Duodenal mucosa (tissue), 2 donors: ENCODE measurements around the gene RMND1.

Experiments
- H3K27ac ChIP-seq: one replicate; pipeline ENCODE4 v1.7.0; 2013; ENCODE audit warnings: low read depth, low read length
- H3K27me3 ChIP-seq, 2 donors: one replicate each; pipeline ENCODE4 v1.7.0; 2013; ENCODE audit warnings: low read length in 2 of 2, control low read depth in 1 of 2; ENCODE audit not compliant: insufficient read depth in 2 of 2, control insufficient read depth in 1 of 2
- H3K36me3 ChIP-seq, 2 donors: one replicate each; pipeline ENCODE4 v1.7.0; 2013; ENCODE audit warnings: low read length in 2 of 2, control low read depth in 1 of 2; ENCODE audit not compliant: insufficient read depth in 2 of 2, control insufficient read depth in 1 of 2
- H3K4me1 ChIP-seq, 2 donors: one replicate each; pipeline ENCODE4 v1.7.0; 2013; ENCODE audit warnings: low read length in 2 of 2, control low read depth in 1 of 2; ENCODE audit not compliant: insufficient read depth in 2 of 2, control insufficient read depth in 1 of 2
- H3K4me3 ChIP-seq, 2 donors: one replicate each; pipeline ENCODE4 v1.7.0; 2013; ENCODE audit warnings: low read length in 2 of 2, low read depth in 1 of 2
- H3K9ac ChIP-seq, 2 donors: one replicate each; pipeline ENCODE4 v1.7.0; 2013; ENCODE audit warnings: low read length in 2 of 2, low read depth in 1 of 2
- H3K9me3 ChIP-seq, 2 donors: one replicate each; pipeline ENCODE4 v1.7.0; 2013; ENCODE audit warnings: low read length in 2 of 2, control low read depth in 1 of 2; ENCODE audit not compliant: control insufficient read depth in 1 of 2

Gene RMND1

GRCh38 chr6:151490996-151491395 lies 39.1 kb upstream of the RMND1 start:
- Histone ChIP-seq H3K36me3 (no peaks in the 10 kb centered on the region), H3K4me1 (peaks cover 8 to 10% of the 10 kb centered on the region in 2 donors), H3K9me3 (no peaks in the 10 kb centered on the region), H3K4me3 (no peak overlapping the region), H3K9ac (no peak overlapping the region), H3K27ac (no peak overlapping the region), H3K27me3 (peaks cover 2 to 5% of the 10 kb centered on the region in 2 donors)

GRCh38 chr6:151488226-151488625 lies 36.3 kb upstream of the RMND1 start:
- no peaks in the 10 kb centered on the region for H3K4me1 ChIP-seq
- no peaks in the 10 kb centered on the region for H3K27me3 ChIP-seq
- H3K9ac ChIP-seq, result no peak overlapping the region
- no peak overlapping the region for H3K27ac ChIP-seq
- H3K36me3 ChIP-seq, result no peaks in the 10 kb centered on the region
- H3K4me3 ChIP-seq, result no peak overlapping the region
- no peaks in the 10 kb centered on the region for H3K9me3 ChIP-seq

GRCh38 chr6:151483994-151484393 lies 32.1 kb upstream of the RMND1 start:
- Histone ChIP-seq H3K4me1 (no peaks in the 10 kb centered on the region), H3K27me3 (no peaks in the 10 kb centered on the region), H3K9me3 (no peaks in the 10 kb centered on the region), H3K4me3 (no peak overlapping the region), H3K9ac (no peak overlapping the region), H3K36me3 (no peaks in the 10 kb centered on the region), H3K27ac (no peak overlapping the region)

GRCh38 chr6:151482290-151482689 lies 30.4 kb upstream of the RMND1 start:
- Histone ChIP-seq H3K4me3 (peak overlapping the region in 1 of 2 donors; percentile 50), H3K4me1 (no peaks in the 10 kb centered on the region), H3K36me3 (no peaks in the 10 kb centered on the region), H3K27me3 (no peaks in the 10 kb centered on the region), H3K9me3 (no peaks in the 10 kb centered on the region), H3K9ac (no peak overlapping the region), H3K27ac (no peak overlapping the region)

- Histone ChIP-seq H3K27me3 (no peaks in the 10 kb centered on the region), H3K4me3 (no peak overlapping the region), H3K4me1 (no peaks in the 10 kb centered on the region), H3K9ac (no peak overlapping the region), H3K27ac (no peak overlapping the region), H3K9me3 (no peaks in the 10 kb centered on the region), H3K36me3 (no peaks in the 10 kb centered on the region)
Observed at GRCh38 chr6:151481786-151482185, 29.9 kb upstream of the RMND1 start.

GRCh38 chr6:151478670-151479069 lies 26.7 kb upstream of the RMND1 start:
- Histone ChIP-seq H3K9me3 (no peaks in the 10 kb centered on the region), H3K4me3 (no peak overlapping the region), H3K36me3 (no peaks in the 10 kb centered on the region), H3K27me3 (no peaks in the 10 kb centered on the region), H3K4me1 (peaks cover 0 to 4% of the 10 kb centered on the region in 2 donors), H3K27ac (no peak overlapping the region), H3K9ac (no peak overlapping the region)

- H3K36me3 ChIP-seq, result no peaks in the 10 kb centered on the region
- peaks cover 0 to 4% of the 10 kb centered on the region in 2 donors for H3K4me1 ChIP-seq
- H3K4me3 ChIP-seq, result no peak overlapping the region
- H3K9ac ChIP-seq, result no peak overlapping the region
- no peaks in the 10 kb centered on the region for H3K9me3 ChIP-seq
- H3K27ac ChIP-seq, result no peak overlapping the region
- no peaks in the 10 kb centered on the region for H3K27me3 ChIP-seq
Observed at GRCh38 chr6:151477726-151478125, 25.8 kb upstream of the RMND1 start.

- Histone ChIP-seq H3K27ac (no peak overlapping the region), H3K36me3 (no peaks in the 10 kb centered on the region), H3K27me3 (no peaks in the 10 kb centered on the region), H3K4me1 (peaks cover 0 to 4% of the 10 kb centered on the region in 2 donors), H3K4me3 (peak overlapping the region; percentile 52 to 61), H3K9ac (no peak overlapping the region), H3K9me3 (no peaks in the 10 kb centered on the region)
Observed at GRCh38 chr6:151475653-151476523, 24.0 kb upstream of the RMND1 start.

GRCh38 chr6:151464702-151465101 lies 12.8 kb upstream of the RMND1 start:
- no peaks in the 10 kb centered on the region for H3K9me3 ChIP-seq
- peaks cover 3 to 40% of the 10 kb centered on the region in 2 donors for H3K36me3 ChIP-seq

GRCh38 chr6:151461673-151462072 lies 9.7 kb upstream of the RMND1 start:
- Histone ChIP-seq H3K27ac (no peak overlapping the region), H3K4me1 (no peaks in the 10 kb centered on the region), H3K4me3 (no peak overlapping the region), H3K27me3 (no peaks in the 10 kb centered on the region), H3K9me3 (no peaks in the 10 kb centered on the region), H3K36me3 (peaks cover 5 to 45% of the 10 kb centered on the region in 2 donors), H3K9ac (no peak overlapping the region)

More at GRCh38 chr6:151464702-151465101, 12.8 kb upstream of the RMND1 start:
- Histone ChIP-seq H3K9ac (no peak overlapping the region), H3K27ac (no peak overlapping the region), H3K27me3 (no peaks in the 10 kb centered on the region), H3K4me1 (no peaks in the 10 kb centered on the region), H3K4me3 (no peak overlapping the region)
